ENCODE results near the gene DBN1.
"Not testable (repeated sequence)": the region's sequence is repeated elsewhere in the genome, so short reads cannot be mapped to it uniquely, and the experiment has no call there.

DBN1 gene

DNA sequence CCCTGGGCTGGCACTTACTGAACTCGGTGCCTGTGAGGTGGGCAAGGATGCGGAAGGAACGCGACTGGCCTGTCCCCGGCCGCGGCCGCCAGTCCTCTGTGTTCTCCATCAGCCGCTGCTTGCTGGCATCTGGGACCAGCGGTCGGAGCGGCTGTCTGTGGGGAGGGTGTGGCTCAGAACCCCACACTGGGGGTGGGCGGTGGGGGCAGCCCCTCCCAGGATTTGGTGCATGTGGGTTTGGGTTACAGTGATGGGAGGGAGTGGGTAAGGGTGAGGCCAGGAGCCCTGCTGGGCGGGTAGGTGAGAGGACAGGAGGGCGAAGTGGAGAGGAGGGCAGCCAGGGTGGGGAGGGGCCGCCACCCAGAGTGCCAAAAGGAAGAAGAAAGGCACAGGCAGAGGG, 17.6 kb upstream of the DBN1 start:
- no peak for DNase-seq (ENCODE audit: low read depth)

DNA sequence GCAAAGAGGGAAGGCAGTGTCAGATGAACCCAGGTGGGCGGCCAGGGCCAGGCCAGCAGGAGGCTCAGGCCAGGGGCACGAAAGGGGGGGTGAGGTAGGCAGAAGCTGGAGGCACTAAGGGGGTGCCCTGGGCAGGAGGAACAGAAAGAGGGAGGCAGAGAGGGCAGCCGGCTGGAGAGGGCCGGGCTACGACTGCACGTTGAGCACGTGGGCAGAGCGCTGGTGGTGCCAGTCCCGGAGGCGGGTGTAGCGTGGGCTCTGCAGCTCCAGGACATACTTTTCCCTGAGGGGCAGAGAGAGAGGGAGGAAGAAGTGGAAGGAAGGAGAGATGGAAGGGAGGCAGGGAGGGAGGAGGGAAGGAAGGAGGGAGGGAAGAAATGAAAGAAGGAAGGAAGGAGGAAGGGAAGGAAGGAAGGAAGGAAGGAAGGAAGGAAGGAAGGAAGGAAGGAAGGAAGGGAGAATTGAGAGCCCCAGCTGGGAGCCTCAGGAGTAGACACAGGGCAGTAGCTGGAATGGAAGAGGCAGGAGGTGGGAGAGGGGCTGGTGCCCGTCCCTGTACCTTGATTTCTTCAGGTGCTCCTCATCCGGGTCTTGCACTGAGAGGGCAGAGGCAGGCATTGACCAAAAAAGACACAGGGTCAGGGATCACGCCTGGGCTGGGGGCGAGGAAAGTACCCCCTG, 17.0 kb upstream of the DBN1 start:
- DNase-seq (ENCODE audit: low read depth) = no peak

GRCh38 chr5:177489119-177489716, 15.8 kb upstream of the DBN1 start:
- no peak for DNase-seq (ENCODE audit: low read depth)

- no peak for DNase-seq (ENCODE audit: low read depth)
Measured at GRCh38 chr5:177487975-177488374, 14.5 kb upstream of the DBN1 start.

DNA sequence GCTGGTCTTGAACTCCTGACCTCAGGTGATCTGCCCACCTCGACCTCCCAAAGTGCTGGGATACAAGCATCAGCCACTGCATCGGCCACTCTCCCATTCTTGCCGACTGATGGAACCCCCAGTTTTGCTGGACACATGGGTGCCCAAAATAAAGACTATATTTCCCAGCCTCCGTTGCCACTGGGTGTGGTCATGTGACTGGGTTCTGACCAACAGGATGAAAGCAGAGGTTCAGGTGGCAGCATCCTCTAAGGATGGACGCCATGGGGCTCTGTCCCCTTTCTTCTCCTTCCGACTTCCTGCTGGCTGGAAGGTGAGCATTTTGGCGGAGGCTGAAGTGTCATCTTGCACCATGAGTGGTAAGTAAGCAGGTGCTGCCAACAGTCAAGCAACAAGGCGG, 13.7 kb upstream of the DBN1 start:
- no peak for DNase-seq (ENCODE audit: low read depth)

GRCh38 chr5:177486256-177486655, 12.8 kb upstream of the DBN1 start:
- DNase-seq (ENCODE audit: low read depth) = no peak

GRCh38 chr5:177485753-177486152, 12.3 kb upstream of the DBN1 start:
- DNase-seq (ENCODE audit: low read depth) = not testable (repeated sequence)

DNA sequence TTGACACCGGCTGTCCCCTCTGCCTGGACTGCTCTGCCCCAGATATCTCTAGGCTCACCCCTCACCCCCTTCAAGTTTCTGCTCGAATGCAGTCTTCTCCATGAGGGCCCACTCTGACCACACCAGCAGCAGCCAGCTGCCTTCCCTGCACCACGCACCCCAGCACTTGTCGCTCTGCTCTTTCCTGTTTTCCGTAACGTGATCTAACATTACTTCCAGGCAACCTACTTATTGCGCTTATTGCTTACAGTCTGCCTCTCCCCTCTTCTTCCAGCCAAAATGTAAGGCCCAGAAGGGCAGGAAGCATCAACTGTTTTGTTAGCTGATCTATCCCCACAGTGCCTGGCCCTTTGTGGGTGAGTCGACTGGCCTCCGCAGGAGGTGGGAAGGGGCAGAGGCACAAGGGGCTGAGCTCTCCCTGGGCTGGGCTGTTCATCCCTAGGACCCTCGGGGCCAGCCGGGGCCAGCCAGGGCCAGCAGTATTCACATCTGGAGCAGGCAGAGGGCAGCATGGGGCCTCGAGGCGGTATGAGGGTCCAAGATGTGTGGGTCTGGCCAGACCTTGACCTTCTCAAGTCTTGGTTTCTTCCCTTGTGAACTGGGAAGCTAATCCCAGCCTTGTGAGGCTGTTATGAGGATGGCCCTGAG, 11.6 kb upstream of the DBN1 start:
- no peak for DNase-seq (ENCODE audit: low read depth)

GRCh38 chr5:177483994-177484901, 10.8 kb upstream of the DBN1 start:
- DNase-seq (ENCODE audit: low read depth) = no peak

DNA sequence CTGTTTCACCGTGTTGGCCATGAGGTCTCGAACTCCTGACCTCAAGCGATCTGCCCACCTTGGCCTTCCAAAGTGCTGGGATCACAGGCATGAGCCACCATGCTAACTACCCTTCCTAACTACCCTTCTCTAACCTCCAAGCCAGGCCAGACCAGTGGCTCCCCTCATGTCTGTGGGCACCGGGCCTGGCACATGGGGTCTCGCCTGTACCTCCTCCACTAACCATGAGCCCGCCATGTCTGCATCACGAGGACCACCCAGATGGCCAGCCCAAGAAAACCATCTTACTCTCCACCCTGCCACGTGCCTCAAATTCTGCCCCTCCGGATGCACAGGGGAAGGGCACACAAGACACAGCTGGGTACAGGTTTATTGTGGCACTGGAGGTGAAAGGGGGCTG, 9.6 kb upstream of the DBN1 start:
- no peak for DNase-seq (ENCODE audit: low read depth)

DNA sequence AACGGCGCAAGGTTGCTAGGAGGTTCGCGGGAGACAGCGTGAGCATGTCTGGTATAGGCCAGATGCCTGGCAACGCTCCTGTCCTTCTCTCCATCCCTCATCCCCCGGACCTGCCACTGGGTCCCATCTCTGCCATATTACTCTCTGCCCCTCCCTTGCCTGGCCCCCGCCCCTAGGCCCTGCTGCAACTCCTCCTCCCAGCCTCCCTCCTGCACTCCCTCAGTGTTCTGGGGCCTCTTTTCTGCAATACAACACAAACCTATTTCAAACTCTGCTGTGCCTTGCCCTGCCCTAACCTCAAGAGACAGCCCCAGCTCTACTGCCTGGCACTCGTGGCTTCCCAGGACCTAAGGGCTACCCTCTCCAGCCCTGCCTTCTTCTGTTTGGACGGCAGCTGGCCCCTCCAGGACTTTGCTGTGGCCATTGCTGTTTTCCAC, 8.9 kb upstream of the DBN1 start:
- DNase-seq (ENCODE audit: low read depth) = no peak

DNA sequence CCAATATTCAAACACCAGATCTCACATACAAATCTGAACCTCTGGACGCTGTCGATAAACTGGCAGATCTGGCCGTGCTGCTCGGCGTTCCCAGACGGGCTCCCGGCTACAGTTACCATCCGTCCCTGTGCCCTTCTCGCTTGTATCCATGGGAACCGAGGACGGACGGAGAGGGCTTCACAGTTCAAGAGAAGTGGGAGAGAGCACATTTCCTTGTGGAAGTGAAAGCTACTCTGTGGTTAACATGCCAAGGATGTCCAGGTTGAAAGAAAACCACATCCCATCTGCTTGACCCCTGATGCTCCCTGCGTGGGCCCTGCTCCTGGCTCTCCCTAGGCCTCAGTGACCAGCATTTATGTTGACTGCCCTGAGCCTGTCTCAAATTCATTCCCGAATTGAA, 6.3 kb upstream of the DBN1 start:
- no peak for DNase-seq (ENCODE audit: low read depth)

GRCh38 chr5:177478711-177479646, 5.5 kb upstream of the DBN1 start:
- no peak for DNase-seq (ENCODE audit: low read depth)

GRCh38 chr5:177477701-177478477, 4.5 kb upstream of the DBN1 start:
- no peak for DNase-seq (ENCODE audit: low read depth)

DNA sequence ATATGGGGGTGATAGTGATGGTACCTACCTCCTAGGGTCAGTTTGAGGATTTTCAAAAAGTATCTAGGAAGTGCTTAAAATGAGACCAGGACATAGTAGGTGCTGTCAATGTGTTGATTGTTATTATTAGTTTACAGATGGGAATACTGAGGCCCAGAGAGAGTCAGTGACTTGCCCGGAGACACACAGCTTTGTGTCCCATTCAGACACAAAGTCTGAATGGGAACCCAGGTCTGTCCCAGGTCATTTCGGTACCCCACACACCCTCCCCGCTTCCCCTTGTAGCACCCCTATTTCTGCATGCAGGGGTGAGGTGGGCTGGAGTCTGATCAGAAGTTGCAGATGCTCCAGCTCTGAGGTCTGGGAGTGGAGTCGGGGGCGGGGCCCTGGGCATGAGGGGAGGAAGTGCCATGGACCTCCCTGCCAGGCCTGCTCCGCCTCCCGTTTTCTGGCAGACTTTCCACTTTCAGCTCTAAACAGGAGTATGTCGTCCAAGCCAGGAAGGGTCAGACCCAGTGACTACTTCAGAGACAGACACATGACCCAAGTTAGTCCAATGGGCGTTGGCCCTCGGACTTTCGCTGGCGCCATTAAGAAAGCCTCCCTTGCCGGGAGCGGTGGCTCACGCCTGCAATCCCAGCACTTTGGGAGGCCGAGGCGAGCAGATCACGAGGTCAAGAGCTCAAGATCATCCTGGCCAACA, 3.2 kb upstream of the DBN1 start:
- DNase-seq (ENCODE audit: low read depth) = no peak

GRCh38 chr5:177475563-177476427, 2.4 kb upstream of the DBN1 start:
- no peak for DNase-seq (ENCODE audit: low read depth)

GRCh38 chr5:177474846-177475562, 1.6 kb upstream of the DBN1 start:
- no peak for DNase-seq (ENCODE audit: low read depth)

- DNase-seq (ENCODE audit: low read depth) = no peak
Measured at GRCh38 chr5:177474002-177474476, 605 bp upstream of the DBN1 start.
